Activated CD4-positive, alpha-beta T cell treated with anti-CD3 and anti-CD28 coated beads, Interleukin-2, amount 50 U/mL, for 4 hours (primary cell): ENCODE measurements around the gene IMMP2L.
"Not testable (repeated sequence)": the region's sequence is repeated elsewhere in the genome, so short reads cannot be mapped to it uniquely, and the experiment has no call there.

Experiments used
- DNase-seq, 2 experiments: peaks; one replicate each; pipeline ENCODE4 v3.0.0-alpha.2; 2020

Gene IMMP2L

DNA sequence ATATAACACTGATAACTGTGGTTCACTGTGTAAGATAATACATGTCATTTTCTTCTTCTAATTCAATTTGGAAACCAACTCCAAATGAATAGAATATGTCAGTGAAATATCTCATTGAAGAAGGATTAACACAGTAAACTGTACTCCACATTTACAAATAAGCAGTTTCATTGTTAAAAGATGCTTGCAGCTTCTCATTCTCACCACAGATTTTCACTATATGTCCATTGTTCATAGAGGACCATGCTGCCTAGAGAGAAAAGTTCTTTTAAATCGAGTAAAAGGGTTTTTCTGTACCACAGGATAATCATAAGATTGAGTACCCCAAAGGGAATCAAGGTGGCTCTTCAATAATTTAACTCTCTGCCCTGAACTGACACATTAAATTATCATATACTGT is 305.9 kb downstream of the IMMP2L start:
- DNase-seq, result no peak

DNA sequence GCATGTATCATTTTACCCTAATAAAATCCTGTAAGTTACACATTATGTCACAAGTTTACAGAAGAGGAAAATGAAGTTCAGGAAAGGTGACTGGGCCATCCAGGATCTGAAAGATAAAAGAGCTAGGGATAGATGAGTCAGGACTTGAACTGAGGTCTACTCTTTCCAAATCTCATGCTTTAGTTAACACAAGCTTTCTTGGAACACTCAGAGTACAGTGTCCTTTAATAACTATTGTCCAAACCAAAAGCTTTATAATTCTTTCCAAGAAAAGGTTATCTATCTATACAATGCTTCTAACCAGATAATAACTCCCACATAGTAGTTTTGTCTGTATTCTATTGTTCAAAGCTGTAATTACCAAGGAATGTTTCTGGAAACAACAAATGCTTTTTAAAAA is 306.7 kb downstream of the IMMP2L start:
- no peak for DNase-seq

DNA sequence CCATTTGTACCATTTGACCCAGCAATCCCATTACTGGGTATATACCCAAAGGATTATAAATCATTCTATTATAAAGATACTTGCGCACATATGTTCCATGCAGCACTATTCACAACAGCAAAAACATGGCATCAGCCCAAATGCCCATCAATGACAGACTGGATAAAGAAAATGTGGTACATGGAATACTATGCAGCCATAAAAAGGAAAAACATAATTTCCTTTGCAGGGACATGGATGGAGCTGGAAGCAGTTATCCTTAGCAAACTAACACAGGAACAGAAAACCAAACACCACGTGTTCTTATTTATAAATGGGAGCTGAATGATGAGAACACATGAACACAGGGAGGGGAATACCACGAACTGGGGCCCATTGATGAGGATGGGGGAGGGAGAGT is 310.9 kb downstream of the IMMP2L start:
- DNase-seq, result not testable (repeated sequence)

DNA sequence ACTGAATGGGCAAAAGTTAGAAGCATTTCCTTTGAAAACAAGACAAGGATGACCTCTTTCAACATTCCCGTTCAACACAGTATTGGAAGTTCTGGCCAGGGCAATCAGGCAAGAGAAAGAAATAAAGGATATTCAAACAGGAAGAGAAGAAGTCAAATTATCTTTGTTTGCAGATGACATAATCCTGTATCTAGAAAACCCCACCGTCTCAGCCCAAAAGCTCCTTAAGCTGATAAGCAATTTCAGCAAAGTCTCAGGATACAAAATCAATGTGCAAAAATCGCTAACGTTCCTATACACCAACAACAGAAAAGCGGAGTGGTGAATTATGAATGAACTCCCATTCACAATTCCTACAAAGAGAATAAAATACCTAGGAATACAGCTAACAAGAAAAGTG is 312.5 kb downstream of the IMMP2L start:
- not testable (repeated sequence) for DNase-seq

DNA sequence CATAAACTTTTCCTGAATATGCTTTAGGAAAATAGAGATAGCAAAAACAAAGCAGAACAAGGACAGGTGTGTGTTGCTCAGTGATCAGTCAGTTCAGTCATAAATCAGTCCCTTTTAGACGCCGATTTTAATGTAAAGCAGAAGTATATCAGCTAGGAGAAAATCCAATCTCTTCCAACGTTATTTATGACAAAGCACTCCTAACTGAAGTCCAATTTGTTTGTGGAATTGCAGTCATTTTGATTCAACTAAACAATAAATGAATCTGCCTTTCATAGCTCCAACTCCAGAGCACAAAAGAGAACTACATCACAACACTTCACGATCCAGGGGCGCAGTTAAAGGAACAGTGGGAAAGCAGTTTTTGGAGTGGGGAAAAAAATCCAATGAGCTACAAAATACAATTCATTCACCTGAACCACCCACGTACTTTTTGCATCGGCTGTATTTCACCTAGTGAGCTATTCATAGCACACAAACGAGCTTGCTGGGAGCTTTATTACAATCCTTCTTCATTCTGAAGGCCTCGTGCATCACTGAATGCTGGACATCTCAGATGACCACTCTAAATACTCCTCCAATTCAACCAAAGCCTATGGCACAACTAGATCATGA is 320.0 kb downstream of the IMMP2L start:
- no peak for DNase-seq

DNA sequence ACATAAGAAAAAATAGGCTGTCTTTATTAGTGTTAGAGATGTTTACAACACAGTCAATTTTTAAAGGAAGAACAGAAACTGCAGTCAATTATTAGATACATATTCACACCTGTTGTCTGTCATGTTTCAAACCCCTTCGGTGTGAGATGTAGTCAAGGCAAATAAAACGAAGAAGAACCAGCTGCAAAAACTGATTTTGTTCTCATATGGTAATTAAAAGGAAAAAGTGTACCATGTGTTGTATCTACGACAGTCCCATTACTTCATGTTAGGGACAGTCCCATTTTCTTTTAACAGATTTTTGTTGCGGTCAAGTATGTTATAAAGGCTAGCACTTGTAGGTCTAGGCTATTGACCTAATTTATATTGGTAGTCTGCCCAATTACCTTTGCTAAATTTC is 321.9 kb downstream of the IMMP2L start:
- DNase-seq, result no peak

DNA sequence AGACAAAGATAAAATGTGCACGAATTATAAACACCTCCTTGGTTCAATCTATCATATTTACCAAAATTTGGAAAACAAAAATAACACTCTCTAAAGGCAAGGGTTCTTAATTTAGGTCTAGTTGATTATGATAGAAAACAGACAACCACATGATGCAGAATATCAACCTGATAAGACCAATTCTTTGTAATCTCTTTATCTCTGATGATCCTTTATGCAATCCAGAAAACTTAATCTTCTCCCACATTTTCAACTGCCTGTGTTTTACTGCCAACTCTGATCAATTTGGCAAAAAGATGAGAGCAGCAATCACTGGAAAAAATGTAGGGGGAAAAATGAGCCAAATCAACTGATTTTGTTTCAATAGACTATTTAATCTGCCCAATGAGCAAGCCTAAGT is 322.9 kb downstream of the IMMP2L start:
- DNase-seq, result no peak

DNA sequence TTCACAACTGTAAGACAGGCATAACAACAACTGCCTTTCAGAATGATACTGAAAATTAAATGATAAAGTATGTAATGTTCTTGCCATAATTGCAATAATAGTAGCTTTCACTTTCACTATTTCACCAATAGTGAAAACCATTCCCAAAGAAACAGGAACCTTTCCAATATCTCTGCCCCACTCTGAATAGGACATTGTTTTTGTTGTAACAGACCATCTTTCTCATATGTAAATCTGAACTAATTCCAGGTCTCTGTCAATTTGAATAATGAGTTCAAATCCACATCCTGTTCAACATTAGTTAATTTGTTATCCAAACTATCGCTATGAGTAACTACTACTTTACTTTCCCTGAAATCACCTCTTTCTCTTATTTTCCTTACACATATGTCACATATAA is 323.4 kb downstream of the IMMP2L start:
- no peak for DNase-seq

DNA sequence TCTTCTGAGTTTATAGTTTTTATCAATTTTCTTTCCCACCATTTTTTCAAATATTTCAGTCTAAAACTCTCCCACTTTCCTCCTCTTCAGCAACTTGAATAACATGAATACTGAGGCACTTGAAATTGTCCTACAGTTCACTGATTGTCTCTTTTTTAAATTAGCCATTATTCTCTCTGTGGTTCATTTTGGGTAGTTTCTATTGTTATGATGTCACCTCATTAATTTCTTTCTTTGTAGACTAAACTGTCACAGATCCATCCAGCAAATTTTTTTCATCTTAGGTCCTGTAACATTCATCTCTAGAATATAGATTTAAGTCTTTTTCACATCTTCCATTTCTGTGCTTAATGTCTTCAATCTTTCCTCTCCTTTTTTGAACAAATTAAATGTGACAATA is 326.6 kb downstream of the IMMP2L start:
- DNase-seq, result no peak

DNA sequence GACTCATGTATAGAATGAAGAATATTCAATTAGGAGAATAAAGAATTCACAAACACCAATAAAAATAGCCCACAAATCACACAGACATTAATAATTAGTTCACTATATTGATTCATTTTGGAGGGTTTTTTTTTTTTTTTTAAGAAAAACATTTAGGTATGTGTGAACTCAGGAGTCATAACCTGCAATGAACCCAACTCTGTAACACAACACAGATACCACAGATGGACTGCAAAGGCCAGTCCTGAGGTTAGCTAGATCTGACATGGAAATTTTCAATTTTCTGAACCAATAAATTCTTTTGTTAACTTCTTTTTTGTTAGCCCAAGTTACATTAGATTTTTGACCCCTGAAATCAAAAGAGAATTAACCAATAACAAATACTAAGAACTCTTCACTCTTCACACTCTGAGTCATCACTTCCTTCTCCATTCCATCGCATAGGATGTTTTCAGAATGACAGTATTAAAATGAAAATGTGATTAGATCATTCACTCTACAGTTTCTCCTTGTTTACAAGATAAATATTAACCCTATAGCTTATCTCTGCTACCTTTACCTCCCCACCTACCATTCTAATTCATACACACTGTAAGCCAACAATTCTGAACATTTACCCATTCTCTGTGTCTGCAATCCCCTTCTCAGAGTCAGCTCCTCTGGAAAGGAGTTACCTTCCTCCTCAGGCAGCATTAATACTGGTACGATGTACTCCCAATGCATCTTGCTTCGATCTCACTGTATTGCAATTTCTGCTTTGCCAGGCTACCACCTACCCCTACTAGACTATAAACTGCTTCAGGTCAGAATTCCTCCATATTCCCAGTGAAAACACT is 329.8 kb downstream of the IMMP2L start:
- DNase-seq, result no peak

DNA sequence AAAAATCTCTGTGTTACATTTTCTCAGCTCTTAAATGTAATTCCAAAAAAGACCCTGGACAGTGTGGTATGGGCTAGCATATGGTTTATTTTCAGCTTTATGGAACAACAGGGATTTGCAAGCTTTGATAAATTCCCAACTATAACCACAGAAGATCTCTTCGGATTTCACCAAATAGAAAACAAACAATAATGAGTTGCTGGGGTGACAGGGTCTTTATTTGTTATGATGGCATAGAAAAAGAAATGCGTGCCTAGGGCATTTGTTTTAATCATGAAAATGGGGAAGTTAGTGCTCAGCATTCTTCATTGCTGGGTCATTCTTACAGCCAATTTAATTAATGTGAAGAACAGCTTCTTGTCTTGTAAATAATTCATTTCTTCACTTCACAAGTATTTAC is 332.4 kb downstream of the IMMP2L start:
- DNase-seq, result no peak

DNA sequence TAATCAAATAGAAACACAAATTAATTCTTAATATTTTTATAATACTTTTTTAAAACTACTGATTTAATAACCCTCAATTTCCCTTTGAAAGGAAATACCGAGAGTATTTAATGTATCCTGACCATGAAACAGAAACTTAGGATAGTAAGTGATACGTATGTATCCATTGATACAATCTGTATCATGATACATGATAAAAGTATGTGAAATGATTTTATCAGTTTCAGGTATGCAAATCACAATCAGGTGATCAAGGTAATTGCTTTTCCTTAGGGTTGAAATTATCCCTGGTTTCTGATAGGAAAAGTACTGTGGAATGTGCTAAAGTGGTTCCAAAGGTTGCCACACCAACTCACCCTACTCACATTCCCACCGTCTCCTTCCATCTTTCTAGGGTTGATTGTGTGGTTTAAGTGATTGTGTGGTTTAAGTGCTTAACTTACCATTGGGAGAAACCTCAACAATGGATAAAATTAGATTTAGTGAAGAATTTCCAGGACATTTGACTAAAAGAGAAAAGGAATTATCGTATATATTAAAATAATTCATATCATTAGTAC is 333.0 kb downstream of the IMMP2L start:
- DNase-seq, result no peak

DNA sequence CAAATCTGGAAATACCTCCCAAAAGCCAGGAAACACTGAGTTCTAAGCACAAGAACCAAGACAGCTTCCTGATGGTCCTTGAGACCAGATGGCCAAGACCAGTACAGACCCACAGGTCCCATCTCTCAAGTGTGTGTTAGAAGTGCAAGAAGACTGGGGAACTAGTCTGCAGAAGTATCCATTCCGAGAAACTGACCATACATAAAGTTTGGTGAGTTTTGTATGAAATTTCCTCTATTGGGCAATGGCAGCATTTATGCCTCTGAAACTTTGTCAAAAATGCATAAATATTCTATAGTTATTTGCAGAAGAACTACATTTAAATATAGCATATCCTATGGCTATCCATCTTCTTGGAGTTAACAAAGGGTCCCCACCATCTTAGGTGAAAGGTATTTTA is 333.9 kb downstream of the IMMP2L start:
- no peak for DNase-seq

DNA sequence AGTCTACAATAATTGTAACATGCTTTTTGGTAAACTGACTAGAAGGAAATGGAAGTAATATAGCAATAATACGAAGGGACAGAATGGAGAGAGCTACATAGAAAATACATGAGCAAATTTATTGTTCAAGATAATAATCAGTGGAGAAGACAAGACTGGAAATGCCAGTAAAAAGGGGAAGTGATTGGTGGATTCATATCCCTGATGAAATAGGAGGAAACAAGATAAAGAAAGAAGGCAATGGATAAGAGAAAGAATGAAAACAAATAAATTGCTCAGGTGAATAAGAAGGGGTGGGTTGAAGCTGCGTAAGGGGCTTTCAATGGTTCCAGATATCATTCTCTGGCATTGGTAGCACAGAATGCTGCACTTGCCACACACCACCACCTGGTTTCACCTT is 335.5 kb downstream of the IMMP2L start:
- no peak for DNase-seq

DNA sequence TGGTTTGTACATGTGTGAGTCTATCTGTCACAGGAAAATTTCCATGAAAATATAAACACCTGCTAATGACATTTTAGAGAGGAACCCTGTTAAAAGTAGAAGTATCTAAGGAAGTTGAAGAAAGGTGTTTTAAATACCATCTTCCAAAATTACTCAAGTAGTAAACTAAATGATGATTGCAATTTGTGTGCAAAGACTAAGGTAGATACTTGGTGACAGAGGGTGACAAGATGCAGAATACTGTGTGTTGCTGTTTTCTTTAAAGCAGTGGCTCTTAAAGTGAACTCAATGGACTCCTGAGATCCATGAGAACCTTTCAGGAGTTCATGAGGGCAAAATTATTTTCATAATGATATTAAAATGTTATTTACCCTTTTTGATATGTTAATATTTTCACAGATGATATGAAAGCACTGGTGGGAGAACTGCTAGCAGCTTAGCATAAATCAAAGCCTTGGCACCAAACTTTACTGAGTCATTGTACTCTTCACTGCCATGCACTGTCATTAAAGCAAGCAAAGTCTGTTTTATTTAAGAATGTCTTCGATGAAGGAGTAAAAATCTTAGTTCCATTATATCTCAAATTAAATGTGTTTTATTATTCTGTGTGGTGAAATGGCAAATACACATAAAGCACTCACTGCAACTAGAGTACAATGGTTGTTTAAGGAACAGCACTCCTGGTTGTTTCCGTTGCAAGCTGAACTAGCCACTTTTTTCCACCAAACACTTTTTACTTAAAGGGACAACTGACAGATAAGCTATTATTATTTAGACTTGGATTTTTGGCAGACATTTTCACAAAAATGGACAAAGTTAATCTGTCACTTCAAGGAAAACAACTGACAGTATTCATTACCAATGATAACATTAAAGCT is 337.7 kb downstream of the IMMP2L start:
- no peak for DNase-seq

DNA sequence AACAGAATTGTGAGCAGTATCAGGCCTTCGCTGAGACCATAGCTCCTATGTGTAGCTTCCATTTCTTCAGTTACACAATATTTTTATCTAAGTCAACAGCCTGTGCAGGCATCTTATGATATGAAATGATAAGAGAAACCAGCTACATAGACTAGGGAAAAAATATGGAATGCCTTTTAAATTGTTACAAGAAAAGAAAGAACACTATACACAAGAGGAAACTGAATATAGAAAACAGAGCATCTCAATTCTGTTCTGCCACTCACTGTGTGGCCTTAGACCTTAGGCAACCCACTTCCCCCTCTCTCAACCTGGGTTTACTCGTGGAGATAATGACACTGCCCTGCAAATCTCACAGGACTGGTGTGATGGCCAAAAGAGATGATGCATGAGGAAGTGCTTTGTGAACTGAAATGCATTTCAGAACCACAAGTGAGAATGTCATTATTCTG is 338.5 kb downstream of the IMMP2L start:
- no peak for DNase-seq

DNA sequence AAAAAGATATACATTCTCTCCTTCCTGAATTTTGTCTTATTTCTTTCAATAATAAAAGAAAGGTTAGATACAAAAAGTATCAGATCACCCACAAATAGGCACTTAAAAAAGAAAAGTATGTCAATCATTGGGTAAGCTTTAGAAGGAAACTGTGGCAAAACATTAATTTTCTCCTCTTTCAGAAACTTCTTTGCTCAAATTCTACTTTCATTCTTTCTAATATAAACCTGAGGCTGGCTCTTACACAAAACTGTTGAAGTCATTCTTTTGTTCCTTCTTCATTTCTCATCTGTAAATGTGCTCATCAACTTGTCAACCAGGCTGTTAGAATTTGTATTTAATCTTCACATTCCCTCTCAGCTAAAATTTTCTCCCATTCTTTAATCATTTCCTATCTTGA is 346.7 kb downstream of the IMMP2L start:
- DNase-seq, result no peak

DNA sequence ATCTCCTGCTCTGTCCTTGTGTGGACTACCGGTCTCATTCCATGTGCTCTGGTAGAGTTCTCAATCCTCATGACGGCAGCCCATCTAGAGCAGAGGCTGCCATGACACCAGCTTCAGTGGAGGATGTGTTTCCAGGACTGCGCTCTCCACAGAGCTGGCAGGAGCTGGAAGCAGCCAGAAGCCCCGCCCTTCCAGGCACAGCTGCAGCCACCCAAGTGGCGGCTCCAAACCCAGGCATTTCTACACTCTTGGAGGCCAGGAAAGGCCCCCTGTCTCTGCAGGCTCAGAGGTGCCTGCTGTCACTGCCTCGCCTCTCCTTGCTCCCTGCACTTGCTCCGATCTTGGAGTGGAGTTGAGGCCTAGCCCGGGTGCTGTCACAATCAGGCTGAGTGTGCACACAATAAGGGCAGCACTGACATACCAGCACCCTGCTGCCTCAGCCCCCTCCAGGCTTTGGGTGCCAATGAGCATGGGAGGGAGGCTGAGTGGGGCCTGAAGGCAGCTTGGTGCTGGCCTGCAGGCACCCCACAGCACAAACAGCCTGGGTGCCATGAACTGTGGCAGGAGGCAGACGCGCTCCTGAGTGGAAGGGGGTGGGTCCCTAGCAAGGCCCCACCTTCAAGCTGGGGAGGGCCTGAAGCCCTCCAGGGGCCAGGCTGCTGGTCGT is 349.3 kb downstream of the IMMP2L start:
- no peak for DNase-seq

DNA sequence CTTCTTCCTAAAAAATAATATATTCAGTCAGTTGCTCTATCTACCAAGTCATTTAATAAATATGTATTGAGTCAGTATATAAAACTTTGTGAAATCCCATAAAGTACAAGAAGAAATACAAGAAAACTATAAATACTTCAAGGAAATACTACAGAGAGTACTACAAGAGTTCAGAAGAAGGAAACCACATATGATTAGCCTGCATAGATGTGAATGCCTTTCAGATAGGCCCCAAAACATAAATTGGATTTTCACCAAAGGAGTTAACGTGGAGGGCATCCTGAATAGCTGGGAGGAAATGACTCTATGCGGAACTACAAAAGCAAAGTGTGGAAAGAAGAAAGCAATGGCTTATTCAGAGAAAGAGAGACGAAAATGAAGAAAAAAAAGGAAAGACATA is 351.3 kb downstream of the IMMP2L start:
- DNase-seq, result no peak

DNA sequence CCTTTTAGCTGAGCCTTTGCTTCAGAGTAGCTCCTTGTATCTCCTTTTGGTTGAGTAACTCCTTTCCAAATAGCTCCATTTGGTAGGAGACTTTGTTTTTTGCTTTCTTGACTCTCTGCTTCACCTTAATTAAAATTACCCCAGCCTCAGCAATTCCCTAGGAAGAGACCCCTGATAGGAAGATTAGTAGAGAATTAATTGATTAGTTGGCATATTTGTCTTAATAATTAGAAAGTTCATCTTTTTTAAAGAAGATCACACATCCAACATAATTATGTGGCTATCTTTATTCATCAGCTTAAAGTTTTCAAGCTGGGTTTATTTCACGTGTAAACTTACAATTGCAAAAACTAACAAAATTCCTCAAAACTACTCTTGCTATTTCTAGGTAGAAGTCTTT is 352.2 kb downstream of the IMMP2L start:
- DNase-seq, result no peak

DNA sequence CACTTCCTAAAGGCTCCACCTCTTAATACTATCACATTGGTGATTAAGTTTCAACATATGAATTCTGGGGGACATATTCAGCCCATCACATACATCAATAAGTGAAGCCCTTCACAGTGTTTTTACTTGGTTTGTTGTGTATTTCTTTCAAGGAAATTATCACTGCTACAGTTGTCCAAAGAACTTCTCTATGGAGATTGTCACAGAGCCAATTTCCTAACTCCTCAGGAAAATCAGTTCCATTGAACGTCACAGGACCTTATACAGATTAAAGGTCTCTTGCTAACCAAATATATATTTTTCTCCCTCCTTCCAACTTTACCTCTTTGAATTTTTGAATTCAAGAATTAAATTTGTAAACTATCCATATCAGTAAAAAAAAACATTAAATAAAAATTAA is 357.0 kb downstream of the IMMP2L start:
- DNase-seq, result no peak

DNA sequence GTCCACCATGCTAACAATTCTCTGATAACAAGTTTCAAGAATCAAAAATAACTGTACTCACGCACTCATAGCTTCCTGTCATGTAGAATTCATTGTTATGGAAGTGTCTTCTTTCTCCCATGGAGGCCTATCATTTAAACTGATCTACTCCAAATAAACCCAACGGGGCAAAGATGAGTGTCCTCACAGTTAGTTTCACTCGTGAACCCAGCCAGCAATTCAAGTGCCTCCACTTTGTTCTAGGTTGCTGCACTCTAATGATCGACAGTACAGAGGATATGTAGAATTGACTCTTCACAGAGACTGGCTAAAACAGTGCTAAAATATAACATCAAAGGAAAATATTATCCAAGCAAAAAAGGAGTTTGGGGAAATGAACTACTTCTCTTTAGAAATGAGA is 360.0 kb downstream of the IMMP2L start:
- no peak for DNase-seq

DNA sequence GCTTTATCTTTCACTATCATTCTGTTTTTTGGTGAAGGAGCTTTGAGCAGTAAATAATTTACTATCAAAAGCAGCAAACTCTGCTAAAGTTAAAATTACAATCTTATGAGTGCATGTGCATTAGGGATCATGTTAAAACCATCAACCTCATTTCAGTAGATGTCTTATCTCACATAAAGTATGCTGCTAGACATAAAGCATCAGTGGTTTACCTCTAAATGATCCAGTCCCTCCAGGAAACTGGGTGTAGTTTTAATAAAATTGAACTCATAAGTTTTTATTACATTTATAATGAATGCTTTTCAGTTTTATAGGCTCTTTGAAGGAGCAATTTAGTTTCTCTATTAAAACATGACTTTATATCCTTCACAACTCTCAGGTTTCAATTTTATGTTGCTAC is 362.6 kb downstream of the IMMP2L start:
- DNase-seq, result no peak
